HUDEP-2 (cell line): ENCODE results near the gene OLFM1.
"Not testable (repeated sequence)": the region's sequence is repeated elsewhere in the genome, so short reads cannot be mapped to it uniquely, and the experiment has no call there.

Experiments
- DNase-seq, 76 experiments: peaks; one replicate each; lab custom pipeline; 2025; ENCODE audit not compliant: unreplicated experiment in 76 of 76; lab: John Stamatoyannopoulos, UW

The OLFM1 gene

DNA sequence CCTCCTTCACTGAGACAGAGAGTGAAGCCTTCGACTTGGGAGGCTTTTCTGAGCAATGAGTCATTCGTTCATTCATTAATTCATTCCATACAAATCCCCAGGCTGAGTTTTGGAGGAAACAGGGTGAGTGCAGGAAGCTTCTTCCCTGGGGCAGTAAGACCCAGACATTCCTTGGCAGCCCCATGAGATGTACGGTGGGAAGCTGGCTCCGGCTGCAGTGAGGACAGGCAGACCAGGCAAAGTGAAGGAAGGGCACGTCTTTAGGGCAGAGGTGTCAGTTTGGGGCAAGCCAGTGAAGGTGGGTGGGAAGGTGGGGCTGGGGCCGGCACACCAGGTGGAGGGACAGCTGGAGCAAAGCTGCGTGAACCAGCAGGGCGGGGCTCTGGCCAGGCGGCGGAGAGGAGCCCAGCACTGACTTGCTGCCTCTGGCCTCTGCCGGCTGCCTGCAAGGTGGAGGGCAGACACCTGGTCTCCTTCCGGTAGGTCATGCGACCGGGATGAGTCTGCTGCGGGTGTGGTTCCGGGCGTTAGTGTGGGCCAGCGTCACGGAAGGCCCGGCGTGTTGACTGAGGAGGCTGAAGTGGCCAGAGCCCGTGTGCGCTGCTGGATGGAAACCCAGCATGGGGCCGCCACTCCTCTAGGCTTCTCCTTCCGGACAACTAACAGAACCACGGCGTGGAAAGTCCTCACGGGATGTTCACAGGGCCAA, 16.6 kb downstream of the OLFM1 start:
- DNase-seq: no peak

DNA sequence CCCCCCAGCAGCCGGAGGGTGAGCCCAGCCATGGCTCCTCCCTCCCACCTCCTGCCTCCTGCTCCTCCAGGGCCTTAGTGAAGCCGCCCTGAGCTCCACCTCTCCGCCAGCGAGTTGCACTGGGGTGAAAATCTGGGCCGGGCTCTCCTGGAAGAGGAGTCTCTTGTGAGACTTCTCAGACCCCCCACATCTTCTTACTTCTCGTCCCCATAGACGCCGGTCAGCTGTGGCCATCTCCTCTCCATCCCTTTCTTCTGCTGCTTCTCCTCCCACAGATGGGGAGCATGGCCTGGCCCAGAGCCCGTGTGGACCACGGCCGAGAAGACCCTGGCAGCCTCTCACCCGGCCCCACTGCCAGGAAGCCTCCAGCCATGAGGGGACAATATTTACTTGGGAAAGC, 17.3 kb downstream of the OLFM1 start:
- no peak for DNase-seq

DNA sequence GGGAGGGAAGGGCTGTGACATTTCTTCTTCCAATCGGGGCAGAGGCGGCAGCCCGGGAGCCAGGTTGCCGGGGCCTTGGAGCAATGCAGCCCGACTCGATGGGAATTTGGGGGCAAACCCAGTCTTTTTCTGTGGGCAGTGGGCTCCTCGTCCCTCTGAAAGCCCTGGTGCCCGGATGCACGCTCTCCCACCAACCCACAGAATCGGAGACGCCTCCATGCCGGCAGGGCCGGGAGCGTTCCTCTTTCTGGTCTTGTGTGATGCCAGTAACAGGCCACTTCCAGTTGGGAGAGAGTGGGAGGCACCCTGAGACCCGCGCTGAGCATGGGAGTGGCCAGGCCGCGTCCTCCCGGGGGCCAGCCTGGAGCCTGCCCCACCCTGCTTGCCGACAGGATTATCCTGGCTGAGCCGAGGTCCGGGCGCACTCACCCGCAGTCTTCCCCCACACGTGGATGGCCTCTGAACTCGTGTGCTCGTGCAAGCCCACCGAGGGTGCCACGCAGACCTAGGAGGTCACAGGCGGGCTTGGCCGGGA, 17.8 kb downstream of the OLFM1 start:
- no peak for DNase-seq

DNA sequence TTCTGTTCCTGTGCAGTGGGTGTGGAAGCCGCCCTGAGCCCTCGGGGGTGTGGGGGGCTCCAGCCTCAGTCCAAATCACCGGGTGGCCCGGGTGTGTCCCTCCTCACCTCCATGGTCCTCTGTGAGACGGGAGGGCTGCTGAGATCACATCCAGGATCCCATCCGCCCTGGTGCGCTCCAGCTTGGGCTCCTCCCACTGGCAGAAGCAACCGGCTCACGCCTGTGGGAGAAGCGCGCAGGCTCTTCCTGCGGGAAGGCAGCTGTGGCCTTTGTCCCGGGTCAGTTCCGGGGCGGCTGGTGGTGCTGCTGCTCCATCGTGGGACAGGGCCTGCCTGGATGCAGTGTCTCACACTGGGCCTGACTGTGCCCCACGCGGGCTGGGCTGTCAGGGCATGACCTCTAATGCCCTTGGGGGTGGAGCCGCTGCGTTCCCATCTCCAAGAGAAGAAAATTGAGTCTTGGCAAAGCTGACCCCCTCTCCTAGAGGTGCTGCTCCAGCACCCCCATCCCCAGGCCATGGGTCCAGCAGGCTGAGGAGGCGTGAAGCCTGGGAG, 18.5 kb downstream of the OLFM1 start:
- DNase-seq: no peak

DNA sequence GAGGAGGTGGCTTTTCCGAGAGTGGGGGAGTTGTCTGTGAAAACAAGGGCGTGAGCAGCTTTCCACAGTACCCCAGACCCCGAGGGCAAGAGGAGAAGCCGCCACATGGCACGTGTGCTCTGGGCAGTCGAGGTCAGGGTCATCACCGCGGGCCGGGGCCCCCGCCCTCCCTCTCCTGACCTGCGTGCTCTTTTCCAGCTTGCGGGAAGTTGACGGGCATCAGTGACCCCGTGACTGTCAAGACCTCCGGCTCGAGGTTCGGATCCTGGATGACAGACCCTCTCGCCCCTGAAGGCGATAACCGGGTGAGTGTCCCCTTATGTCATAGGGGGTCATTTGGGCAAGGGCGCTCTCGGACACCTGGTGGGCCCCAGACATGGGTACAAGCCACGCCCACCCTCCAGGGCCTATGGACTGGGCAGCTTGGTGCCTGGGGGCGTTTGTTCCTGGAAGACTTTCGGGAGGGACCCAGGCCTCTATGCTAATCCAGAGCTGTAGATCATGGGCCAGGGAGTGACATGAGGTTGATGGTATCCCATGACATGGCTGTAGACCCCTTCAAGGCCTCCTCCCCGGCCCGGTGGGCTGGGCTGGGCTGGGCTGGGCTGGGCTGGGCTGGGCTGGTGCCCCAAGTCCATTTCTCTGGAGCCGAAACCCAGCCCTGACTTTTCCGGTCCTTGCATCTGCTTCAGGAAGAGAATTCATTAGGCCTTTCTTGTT, 19.2 kb downstream of the OLFM1 start:
- no peak for DNase-seq

DNA sequence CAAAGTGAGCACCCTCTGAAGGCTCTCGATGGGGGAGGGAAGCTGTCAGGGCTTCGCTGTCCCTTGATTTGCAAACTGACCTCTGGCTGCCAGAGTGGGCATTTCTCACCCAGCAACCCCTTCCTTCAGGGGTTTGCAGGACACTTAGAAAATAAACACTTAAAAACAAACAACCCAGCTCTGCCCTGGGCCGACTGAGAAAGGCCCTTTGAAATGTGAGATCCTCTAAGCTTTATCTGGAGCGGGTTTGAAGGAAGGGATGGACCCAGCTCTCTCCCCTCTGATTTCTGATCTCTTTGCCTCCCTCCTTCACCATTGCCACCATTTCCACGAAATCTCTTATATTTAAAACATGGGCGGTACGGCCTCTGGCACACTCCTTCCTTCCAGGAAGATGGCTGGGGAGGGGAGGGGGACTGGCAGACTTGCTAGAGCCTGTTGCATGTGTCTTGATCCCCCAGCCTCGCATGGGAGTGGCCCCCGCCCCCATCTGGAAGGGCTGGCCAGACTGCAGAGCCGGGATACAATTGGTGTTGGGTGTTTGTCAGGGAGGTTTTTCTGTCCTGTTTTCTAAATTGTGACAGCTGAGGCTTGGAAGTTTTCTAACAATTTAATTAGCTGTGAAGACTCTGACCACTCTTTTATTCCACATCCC, 20.2 kb downstream of the OLFM1 start:
- no peak for DNase-seq

DNA sequence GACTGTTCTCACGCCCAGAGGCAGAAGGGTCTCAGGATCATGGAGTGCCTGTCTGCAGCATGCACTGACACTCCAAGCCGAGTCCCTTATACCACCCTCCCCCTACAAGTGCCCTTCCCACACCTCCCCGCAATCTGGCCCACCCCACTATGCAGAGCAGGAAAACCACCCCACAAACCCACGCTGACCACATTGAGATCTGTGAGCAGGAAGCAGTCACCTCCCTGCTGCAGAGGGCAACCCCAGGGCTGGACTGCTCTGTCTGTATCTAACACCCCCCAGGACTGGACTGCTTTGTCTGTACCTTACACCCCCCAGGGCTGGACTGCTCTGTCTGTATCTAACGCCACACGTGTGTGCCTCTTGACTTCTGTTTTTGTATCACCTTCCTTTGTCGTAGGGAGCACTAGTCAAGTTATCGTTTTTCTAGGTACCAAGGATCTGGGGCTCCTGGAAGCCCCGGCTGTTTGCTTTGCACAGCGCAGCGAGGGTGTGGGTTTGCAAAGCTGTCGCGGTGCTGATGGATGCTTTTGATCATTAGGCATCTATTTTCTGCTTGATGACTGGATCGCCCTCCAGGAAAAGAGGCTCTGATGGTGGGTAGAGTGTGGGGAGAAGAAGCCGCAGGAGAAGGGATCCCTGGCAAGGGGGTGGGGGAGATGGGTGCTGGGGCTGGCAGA, 21.5 kb downstream of the OLFM1 start:
- DNase-seq: no peak

DNA sequence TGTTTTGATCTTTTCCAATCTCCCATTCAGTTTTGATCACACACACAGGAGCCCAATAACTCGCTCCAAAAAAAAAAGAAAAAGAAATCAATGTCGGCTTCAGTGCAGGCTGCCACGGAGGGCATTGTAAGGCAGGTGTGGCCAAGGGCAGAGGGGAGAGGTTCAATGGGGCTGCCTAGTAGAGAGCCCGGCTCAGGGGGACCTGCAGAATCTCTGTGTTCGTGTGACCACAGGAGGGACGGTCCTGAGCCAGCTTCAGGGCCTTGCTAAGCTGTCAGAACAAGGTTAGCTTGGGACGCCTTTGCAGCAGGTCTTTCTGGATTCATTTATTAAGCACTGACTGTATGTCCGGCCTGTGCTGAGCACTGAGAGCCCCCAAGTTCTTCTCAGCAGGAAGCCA, 22.2 kb downstream of the OLFM1 start:
- DNase-seq: no peak

DNA sequence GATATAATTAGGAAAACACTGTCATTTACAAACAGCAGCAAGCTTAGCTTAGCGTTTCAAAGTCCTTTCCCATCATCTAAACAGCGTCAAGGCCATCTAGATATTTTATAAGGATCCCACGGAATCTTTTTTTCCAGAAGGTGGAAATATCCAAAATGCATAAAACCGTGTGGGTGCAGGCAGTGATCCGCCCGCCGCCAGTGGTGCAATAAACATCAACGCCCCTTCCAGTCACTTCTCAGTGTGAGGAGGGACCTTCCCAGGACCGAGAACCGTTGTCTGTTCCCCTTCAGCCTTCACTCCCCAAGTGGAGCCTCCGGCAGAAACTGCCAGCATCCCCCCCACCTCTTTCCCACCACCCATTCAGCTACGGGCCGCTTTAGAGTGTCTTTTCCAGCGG, 22.9 kb downstream of the OLFM1 start:
- no peak for DNase-seq

DNA sequence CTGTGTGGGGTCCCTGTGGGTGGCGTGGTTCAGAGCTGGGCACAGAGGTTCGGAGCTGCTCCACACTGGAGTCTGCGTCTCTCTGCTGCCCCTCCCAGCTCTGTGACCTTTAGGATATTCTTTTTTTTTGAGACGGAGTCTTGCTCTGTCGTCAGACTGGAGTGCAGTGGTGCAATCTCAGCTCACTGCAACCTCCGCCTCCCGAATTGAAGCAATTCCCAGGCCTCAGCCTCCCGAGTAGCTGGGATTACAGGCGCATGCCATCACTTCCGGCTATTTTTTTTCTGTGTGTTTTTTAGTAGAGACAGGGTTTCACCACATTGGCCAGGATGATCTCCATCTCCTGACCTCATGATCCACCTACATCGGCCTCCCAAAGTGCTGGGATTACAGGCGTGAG, 24.1 kb downstream of the OLFM1 start:
- DNase-seq: not testable (repeated sequence)

DNA sequence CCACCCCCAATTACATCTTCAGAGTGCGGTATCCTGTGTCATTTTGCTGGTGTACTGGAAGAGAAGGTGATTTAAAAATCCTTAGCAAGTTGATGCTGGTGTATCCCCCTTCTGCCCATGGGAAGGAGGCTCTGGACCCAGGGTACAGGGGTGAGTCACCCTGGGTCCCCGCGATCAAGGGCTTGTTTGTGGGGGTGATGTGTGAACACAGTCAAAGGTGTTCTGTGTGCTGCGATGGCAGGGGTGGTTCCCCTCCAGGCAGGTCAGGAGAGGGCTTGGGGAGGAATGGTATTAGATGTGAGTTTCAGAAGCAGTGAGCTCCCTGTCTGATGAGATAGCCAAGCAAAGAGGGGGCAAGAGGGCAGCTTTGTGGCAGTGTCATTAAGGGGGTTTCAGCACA, 28.9 kb downstream of the OLFM1 start:
- no peak for DNase-seq

DNA sequence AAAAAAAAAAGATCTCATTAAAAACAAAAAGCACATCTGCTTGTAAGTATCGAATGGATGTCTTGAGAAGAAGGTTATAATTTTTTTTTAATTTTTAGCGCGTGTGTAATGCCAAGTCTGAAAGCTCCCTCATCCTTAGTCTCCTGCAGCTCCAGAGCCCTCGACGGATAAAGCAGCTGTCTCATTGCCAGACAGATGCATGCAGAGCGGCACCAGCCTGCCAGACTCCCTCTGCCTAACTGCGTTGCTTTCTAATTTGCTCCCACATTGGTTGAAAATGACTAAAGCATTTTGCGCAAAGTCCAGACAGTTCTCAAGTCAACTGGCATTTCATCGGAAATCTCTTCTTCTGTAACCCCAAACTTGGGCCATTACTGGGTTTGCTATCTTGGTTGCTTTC, 29.4 kb downstream of the OLFM1 start:
- no peak for DNase-seq

DNA sequence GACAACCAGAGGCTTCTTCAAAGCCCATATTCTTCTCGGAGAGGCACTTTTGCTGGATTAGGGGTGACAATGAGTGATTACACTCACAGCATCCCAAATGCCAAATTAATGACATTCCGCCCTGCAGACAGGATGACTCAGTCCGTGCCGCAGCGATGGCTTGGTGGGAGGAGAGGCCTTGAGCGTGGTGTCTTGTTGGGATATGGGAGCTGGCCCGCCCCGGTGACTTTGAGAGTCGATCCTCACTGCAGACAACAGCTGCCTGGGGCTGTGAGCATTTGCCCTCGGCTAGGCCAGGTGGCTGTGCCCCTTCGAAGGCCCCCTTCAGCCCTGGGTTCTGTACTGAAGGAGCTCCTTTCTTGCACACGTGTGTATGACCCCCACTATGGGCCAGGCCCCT, 29.8 kb downstream of the OLFM1 start:
- no peak for DNase-seq

DNA sequence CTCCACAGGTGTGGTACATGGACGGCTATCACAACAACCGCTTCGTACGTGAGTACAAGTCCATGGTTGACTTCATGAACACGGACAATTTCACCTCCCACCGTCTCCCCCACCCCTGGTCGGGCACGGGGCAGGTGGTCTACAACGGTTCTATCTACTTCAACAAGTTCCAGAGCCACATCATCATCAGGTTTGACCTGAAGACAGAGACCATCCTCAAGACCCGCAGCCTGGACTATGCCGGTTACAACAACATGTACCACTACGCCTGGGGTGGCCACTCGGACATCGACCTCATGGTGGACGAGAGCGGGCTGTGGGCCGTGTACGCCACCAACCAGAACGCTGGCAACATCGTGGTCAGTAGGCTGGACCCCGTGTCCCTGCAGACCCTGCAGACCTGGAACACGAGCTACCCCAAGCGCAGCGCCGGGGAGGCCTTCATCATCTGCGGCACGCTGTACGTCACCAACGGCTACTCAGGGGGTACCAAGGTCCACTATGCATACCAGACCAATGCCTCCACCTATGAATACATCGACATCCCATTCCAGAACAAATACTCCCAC, 32.1 kb downstream of the OLFM1 start:
- DNase-seq: no peak

DNA sequence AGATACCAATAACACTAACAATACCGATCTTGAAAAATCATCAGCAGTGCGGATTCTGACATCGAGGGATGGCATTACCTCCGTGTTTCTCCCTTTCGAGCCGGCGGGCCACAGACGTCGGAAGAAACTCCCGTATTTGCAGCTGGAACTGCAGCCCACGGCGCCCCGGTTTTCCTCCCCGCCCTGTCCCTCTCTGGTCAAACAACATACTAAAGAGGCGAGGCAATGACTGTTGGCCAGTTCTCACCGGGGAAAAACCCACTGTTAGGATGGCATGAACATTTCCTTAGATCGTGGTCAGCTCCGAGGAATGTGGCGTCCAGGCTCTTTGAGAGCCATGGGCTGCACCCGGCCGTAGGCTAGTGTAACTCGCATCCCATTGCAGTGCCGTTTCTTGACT, 32.8 kb downstream of the OLFM1 start:
- no peak for DNase-seq

DNA sequence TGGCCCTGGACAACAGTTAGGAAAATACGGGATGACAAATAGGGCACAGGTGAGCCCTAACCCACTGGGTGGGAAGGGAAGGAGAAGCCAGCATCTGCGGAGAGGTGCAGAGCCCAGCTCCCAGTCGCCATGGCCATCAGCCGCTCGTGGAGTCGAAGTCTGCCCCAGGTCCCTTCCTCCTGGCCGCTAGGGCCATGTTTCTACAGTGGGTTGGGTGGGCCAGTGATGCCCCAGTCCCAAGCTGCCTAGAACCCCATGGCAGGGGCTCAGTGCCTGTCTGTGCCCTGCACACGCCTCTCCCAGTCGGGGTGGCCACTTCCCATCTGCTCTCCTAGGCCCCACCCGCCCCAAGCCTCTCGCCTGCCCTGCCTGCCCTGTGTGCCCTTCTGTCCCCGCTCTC, 34.8 kb downstream of the OLFM1 start:
- no peak for DNase-seq

DNA sequence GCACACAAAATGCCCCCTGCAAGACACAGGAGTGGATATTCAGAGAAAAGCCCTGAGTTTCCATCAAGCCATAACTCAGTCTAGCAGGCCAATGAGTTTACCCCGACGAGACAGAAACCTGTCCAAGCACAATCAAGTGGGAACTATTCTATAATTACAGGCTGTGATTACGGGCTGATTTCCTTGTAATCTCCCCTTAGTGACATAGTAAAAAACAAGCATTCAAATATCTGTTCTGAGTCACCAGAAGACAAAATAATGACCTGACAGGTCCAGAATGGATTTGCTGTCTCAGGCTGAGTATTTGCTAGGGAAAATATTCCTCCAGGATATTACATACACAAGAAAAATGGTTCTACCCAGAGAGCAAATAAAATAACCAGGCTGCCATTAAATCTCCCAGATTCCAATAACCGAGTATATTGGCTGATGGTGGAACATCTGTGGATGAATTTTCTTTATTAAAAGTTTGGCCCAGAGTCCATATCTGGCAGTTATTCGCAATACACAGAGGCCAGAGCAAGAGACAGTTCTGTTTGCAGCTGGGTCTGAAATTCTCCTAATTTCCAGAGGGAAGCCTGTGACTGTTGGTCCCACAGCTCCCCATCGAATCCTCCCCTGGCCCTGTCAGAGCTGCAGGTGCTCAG, 35.8 kb downstream of the OLFM1 start:
- no peak for DNase-seq

DNA sequence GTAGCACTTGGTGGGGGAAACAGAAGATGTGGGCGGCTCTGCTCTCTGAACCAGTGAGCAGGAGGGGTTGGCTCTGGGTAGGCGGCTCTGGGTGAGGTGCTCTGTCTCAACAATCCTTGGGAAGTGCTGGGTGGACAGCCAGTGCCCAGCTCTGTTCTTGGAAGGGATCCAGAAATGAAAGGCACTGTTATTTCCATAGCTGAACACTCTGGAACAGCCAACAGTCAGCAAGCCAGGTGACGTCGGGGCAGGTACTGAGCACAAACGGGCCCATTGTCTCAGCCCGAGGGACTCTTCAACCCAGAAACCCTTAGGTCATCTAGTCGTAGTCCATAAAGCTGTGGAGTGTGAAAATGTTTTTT, 36.3 kb downstream of the OLFM1 start:
- DNase-seq: no peak

DNA sequence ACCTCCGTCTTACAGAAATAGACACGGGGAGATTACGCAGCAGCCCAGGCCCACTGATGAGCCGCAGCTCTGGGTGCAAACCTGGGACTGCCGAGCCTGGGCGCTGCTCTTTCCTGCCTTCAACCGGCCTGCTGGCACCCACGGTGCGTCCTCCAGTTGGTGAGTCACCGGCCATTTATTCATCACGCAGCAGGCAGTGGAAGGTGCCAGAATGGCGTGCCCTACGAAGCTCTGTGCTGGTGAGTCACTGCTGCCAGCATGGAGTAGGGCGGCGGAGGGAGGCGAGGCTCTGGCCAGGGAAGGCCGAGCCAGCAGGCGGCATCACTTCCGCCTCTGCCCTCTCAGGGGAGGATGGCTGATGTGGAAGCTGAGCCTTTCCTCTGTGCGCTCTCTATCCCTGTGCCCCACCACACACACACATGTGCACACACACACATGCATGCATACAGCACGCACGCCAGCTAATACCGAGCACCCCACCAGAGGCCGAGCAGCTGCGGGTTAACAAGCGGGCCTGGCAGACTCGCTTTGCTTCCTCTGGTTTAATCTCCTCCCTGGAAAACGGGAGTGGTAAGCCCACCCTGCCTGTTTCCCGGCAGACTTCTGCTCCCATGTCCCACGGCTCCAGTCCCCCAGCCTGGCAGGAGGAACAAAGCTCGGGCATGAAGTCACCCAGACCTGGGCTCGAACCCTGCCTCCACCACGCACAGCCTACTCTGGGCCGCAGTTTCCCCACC, 39.2 kb downstream of the OLFM1 start:
- no peak for DNase-seq
